Measurements from ENCODE around the gene MYO7B.

MYO7B gene

DNA sequence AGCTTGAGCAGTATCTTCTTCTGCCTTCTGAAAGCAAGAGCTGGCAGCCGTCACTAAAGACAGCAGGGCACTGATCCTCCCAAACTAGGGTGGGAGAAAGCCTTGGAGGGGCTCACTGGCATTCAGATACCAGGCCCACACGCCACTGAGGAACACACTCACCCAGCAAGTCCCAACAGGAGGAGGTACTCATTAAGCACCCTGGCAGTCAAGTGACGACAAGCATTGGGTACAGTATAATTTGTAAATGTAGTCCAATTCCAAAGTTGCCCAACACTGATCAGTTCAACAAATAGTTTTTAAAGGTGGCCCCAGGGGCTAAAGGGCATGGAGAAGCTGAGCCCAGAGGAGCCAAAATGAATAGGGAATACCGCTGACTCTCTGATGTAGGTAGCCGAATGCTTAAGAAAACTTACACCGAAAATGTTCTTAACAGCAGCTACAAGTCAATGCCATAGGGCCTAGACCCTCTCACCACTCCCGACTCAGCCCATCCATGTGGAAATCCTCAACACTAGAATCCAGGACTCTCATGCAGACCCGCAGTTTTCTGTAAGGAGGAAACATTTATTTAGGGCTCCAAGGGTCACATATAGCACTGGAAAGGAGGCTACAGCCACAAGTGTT lies 129.9 kb downstream of the MYO7B start:
- FAIRE-seq, result no peak

DNA sequence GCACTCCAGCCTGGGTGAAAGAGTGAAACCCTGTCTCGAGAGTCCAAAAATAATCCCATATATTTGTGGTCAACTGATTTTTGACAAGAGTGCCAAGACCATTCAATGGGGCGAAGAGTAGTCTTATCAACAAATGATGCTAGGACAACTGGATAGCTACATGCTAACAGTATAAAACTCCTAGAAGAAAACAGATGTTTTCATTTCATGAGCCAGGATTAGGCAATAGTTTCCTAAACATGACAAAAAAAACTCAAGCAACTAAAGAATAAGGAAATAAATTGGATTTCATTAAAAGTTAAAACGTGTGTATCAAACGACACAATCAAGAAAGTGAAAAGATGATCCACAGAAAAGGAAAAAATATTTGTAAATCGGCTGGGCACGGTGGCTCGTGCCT lies 133.6 kb downstream of the MYO7B start:
- FAIRE-seq, result no peak

DNA sequence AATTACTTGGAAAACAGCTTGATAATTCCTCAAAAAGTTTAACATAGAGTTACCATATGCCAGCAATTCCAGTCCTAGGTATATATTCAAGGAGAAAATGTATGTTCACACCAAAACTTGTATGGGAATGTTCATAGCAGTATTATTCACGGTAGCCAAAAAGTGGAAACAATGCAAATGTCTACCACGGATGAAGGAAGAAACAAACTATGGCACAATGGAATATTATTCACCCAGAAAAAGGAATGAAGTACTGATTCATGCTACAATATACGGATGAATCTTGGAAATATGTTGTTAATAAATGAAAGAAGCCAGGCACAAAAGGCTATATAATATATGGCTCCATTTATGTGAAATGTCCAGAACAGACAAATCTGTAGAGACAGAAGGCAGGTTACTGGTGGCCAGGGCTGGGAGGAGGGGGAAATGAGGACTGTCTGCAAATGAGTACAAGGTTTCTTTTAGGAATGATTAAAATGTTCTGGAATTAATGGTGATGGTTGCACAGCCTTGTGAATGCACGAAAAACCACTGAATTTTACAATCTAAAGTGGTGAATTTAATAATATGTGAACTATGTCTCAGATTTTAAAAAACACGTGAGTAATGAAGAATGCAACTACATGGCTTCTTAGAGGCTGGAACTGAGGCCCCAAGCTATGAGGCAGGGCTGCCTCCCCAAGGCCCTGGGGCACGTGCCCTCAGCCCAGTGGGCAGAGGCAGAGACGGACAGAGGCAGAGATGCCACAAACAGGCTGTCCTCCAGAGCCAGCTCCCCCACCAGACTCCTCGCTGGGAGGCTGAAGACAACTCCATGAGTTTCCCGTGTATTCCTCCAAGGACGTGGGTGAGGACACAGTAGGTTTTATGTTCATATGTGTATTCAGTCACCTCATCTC lies 134.8 kb downstream of the MYO7B start:
- no peak for FAIRE-seq

DNA sequence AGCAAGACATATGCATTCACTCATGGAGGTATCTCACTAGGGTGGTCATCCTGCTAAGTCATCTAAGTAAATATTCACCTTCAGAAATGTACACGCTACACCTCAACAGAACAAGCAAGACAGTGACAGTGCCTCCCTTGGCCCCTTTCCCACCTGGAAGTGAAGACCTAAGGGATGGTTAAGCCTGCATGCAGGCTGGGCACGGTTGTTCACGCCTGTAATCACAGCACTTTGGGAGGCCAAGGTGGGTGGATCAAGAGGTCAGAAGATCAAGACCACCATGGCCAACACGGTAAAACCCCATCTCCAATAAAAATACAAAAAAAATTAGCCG lies 135.4 kb downstream of the MYO7B start:
- FAIRE-seq, result no peak

DNA sequence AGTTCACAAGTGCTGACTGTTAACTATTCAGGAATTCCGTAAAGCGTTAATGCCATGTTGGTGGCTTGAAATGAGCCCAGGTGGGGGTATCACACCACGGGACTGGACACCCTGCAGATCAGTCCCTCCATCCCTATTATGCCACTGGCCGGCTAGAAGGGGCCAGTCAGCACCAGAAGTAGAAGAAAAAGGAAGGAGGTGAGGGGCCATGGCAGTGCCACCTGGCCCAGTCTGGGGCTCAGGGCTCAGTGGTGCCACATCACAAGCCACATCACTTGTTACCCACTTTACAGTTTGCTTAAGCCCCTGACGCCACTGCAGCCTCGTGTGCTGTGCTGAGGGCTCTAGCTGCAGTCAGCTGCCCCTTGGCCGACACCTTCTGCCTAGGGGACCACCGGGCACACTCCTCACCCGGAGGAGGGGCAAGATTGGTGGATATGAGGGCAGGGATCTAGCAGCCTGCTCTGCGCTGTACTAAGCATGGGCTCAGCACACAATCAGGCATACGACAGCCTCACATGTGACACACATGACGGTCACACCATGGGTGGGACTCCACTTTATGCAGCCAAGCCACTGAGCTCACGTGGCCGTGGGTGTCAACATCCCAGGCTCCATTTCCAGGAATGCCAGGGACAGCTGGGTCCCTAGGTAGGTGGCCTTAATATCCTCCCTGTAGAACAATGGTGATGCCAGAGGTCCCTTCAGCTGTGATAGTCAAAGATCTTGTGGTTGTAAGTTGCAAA lies 136.2 kb downstream of the MYO7B start:
- no peak for FAIRE-seq

DNA sequence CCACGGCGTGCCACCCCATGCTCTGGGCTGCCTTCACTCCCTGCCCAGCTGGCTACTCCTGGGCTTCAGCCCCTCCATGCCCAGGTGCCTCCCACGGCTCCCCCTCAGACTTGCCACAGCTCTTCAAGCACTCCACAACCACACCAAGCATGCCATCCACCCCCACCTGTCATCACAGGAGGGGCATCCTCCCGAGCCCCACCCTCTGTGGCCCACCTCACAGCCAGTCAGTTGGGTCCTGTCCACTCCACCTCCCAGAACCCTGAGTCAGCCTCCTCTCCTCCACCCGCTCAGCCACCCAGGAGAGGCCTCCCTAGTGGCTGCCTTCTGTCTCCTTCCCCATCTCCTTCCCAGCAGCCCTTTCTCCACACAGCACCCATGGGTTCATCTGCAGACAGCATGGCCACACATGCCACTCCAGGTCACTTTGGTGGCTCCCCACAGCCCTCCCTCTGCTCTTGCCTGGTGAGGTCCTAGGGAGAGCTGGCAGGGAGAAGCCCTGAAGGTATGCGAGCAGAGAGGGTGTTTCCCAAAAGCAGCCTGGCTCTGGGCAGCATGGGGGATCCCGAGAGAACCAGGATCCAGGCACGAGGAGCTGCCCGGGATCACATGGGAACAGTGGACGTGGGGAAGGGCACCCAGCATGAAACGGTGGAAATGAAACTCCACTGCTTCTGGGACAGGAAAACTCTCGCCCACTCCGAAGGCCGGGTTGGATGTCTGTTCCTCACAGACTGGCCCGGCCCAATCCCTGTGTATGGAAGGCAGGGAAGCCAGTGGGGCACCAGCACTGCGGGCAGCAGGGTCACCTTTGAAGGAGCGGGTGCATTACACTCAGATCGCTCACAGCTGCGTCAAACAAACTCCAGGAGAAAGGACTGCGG lies 137.1 kb downstream of the MYO7B start:
- FAIRE-seq, result no peak

DNA sequence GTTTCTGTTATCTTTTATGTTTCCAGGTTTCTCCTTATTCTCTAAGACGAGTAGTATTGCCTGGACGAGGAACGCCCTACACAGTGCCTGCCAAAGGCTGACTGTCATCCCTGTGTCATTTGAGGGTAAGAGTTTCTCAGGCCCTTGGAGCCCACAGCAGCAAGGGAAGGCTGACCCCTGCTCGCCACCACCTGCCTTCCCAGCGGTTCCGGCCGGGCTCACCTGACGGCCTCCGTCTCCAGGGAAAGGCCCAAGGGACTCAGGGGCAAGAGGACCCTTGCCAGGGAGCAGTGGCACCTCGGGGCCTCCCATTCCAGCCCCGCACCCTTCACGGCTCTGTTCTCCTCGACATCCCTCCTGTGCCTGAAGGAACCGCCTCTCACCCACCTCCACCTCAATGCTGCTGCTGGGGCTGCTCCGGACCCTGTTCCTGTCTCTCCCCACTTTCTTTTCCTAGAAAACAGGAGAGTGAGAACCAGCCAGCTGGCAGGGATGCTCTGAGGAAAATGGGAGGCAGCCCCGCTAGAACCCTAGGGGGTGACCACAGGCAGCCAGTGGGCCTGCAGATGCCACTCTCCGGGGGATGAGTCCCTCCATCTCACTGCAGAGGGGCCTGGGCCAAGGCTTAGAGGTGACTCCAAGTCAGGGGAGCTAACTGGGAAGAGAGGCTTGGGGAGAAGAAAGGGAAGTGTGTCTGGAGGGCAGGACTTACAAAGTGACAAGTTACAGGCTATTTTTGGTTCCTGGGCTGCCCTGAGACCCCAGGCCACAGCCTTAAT lies 138.0 kb downstream of the MYO7B start:
- no peak for FAIRE-seq

DNA sequence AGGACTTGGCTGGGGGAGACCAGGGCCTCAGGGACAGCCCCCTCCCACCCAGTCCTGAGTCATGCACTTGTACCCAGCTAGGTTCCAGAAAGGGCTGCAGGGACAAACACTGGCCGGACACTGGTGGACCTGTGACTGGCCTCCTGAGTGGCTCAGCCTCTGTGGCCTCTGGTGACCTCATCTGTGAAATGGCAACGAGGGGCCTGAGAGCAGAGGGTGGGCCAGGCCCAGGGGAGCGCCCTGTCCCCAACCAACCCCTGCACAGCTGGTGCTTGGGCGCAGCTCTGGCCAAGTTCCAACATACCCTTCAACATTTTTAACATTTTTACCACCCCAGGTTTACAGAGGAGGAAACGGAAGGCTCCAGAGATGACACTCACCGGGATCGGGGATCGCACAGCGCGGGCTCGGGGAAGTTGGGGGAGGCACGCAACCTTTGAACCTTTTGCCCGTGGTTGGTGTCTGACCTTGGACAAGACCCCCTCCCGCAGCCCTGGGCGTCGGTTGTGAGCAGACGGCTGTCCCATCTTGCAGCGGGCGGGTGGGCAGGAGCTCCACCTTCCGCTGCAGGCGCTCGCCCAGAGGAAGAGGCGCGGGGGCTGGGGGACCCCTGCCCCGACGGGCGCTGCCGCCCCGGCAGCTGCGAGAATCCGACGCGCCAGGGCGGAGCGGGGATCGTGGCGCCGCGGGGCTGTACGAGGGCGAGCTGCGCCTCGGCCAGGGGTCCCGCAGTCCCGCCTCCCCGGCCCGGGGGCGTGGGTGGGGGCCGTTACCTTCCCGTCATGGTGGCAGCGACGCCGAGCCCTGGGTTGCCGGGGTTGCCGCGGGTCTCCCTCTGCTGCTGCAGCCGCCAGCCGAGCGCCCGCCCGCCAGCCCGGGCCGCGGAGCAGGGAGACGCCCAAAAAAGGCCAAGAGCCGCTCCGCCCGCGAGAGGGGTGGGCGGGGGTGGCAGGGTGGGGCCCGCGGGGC lies 139.0 kb downstream of the MYO7B start:
- FAIRE-seq, result no peak

DNA sequence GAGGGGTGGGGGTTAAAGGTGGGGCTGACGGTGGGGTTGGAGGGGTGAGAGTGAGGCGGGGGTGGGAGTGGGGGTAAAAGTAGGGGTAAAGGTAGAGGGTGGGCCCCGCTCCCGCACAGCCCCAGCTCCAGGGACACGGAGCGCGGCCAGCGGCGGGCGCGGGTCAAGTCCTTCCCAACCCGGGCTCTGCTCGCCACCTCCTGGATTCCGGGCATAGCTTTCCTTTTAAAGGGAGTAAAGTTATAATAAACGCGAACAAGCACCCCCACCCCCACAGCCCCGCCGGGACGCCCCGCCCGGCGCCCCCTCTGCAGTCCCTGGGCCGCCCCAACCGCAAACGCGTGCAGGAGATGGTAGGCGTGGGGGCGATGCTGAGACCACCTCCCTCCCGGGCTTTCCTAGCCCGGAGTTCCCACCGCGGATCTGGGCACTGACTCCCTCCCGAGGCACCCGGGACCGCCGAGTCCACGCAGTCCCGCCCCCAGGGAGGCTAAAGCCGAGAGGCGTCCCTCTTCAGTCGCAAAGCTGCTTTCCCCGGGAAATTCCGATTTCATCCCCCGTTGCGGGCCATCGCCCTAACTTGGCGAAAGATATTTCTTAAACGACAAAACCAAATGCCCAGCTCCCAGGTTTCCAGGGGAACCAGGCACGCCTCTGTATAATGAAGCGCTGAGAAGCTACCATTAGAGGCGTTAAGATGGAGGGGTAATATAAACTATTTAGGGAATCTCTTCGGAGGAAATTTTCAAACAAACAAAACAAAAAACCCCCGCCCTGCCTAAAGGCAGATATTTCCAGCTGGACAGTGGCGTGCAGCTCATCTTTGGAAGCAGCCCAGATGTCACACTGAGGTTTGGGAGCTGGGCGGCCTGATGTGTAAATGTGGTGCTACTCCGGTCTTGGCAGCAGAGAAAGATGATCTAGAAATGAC lies 140.1 kb downstream of the MYO7B start, which contains the start of gene LIMS2:
LIMS2 (minus strand) TSS at position 200 of the 931 bp plus-strand sequence. CDS start 506 bp downstream, outside the sequence.
- no peak for FAIRE-seq

DNA sequence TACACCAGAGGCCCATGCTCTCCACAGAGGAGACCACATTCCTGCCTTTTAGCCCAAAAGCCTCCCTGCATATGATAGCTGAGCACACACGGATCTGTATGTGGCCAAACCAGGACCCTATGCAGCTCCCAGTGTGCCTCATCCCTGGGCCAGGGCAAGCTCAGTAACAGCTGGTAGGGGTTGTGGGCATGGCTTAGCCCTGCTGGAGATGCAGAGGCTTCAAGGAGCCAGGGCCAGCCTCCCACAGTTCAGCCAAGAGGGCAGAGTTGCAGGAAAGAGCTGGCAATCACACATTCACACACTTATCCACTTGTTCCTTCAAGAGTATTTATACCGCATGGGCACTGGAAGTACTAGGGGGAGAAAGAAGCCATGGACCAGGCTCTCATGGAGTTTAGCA lies 141.4 kb downstream of the MYO7B start:
- FAIRE-seq, result no peak

DNA sequence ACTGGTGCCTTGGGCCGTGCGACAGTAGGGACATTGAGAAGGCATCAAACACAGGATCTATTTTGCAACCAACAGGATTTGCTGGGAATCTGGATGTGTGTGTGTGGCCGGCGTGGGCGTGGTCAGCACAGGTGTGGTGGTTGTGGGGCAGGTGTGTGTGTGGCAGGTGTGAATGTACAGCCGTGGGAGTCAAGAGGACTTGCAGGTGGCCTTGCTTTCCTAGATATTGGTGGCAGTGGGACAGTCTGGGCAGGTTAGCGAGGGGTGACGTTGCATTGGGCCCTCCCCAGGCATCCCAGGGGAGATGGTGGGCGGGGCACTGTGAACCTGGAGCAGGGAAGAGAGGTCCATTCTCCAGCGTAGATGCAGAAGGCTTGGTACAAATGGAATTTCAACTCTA lies 143.0 kb downstream of the MYO7B start:
- FAIRE-seq, result no peak

DNA sequence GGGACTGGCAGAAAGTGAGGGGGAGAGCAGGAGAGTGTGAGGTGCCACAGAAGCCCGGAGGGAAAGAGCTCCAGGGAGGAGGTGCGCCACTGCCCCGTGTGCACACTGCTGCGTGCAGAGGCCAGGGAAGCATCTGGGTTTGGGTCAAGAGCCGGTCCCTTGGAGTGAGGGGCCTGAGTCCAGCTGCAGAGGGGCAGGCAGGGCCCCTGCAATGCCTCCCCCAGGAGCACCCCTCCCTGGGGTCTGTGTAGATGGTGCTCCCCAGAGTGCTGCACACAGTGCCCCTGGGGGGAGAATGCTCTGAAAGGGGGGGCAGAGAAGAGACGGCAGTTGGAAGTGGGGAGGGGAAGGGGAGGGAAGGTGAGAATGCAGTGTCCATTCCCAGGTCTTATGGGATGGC lies 143.5 kb downstream of the MYO7B start:
- no peak for FAIRE-seq

DNA sequence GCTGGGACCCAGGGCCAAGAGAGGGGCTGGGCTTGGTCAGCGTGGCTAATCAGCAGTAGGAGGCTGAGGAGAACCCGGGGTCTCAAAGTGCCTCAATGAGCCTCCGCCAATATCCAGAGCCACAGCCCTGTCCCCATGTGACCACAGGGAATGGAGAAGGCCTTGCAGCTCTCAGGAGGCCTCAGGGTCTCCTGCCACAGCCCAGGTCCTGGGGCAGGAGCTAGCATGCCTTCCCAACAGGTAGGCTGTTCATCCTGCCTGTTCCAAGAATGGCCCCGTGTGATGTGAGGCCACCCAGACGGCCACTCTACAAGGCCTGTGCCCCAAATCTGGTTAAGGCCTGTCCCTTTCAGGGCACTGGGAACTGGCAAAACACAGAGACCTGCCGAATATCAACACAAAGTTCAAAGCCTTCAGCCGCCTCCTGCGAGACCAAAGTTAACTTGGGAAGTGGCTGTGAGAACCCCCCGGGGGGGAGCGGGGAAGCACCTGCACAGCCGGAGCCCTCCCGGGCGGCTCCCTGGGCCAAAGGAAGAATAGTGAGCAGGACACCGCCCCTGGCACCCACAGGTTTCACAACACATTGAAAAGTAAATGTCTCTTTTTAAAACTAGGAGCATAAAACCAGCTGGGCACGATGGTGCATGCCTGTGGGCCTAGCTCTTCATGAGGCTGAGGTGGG lies 144.3 kb downstream of the MYO7B start:
- FAIRE-seq, result no peak

DNA sequence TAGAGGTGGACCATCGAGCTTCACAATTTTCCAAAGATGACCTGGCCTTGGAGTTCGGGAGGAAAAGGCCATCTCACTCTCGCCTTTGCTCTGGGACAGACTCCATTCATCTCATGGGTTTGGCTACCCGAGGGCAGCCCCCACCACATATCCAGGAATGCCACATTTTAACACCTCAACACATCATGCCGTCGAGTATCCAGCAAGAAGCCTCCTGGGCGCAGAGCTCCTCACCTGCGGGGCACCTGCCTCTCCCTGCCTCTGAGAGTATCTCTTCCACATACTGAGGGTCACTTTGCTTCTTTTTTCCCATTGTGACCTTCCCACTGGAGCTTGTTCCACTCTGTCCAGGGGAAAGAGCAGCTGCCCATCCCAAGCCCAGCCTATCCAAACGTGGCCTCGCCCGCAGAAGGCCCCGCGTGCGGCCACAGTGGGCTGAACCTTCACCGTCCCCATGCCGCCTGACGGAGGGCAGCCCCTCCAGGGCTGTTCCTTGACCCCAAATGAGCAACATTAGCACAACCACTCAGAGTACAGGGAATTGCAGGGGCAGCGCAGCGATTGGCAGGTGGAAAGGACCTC lies 145.3 kb downstream of the MYO7B start:
- no peak for FAIRE-seq

DNA sequence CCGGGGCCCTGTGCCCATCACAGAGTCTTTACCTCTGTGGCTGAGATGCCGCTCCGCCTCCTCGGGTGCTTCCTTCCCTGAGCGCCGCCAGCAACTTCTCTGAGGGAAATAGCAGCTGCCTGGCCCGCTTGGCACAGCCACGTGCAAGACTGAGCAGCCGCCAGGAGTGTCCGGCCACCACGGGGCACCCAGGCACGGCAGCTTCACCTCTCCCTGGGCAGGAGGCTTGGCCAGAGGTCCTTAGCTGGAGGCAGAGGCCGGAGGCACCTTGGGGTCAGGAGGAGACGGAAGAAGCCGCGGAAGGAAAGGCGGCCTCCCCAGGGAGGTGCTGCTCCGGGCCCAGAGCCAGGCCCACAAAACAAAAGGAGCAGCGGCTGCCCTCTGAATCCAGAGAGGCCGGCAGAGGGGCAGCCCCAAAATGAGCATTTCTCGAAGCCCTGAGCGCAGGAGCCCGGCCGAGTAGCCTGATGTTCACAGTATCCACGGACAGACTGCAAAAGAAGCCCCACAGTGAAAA lies 145.9 kb downstream of the MYO7B start:
- no peak for FAIRE-seq

DNA sequence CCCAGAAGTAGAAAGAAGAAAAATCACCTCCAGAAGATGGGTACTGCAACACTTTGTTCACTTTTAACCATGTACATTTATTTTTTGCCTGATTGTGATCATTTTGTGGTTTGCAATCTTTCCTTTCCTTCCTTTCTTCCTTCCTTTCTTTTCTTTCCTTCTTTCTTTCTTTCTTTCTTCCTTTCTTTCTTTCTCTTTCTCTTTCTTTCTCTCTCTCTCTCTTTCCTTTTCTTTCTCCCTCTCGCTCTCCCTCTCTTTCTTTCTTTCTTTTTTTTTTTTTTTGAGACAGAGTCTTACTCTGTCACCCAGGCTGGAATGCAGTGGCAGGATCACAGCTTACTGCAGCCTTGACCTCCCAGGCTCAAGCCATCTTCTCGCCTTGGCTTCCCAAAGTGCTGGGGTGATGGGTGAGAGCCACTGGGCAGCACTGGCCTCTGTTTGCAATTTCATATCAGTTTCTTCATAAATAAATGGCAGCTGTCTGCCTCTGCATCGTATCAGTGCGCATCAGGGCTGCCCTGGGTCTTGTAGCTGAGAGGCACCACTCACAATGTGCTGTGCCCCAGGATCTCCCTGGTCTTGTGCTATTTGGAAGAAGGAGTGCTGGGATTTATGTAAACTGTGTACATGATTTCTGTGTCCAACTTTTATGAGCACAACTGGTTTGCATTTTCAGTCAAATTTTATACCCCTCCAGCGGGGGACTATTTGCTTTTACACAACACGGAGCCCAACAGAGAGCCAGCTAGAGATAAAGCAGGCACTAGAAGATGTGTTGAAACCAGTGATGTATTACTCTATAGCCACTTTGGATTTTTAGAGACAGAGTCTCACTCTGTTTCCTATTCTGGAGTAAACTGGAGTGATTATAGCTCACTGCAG lies 146.7 kb downstream of the MYO7B start:
- no peak for FAIRE-seq

DNA sequence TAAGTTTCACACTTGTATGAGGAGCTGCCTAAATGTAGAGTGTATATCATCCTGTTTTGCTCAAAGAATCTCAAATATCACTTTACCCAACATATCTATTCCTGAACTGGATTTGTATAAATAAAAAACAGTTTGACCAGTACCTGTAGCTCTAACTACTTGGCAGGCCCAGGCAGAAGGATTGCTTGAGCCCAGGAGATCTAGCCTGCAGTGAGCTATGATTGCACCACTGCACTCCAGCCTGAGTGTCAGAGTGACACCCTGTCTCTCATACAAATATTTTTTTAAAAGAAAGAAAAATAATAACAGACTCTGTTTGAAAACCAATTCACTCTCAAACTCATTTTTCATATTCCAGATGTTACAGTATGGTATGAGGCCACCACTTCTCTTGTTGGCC lies 147.6 kb downstream of the MYO7B start:
- no peak for FAIRE-seq

Data from endometrium (tissue), 2 donors.